OCI-LY7 (cell line): ENCODE data around the gene RAB20. TPM values are rescaled to one million over a fixed set of nuclear protein-coding genes. Genes with fewer than 3 reads are reported as not detected.

Experiments
- BruUV-seq: library from RNA; stranded (reverse); fragments of 400-500 nt; replicated peaks from 2 replicates; lab custom pipeline; 2021; lab: Mats Ljungman, UMichigan
- CTCF ChIA-PET: fragments of 300-600 bp; sonication (Branson Sonifier 250); formaldehyde crosslinking; loops from one replicate; lab custom pipeline; 2022; ENCODE audit warnings: antibody characterized with exemption; ENCODE audit not compliant: unreplicated experiment; lab: Charles Lee
- POLR2A ChIA-PET: fragments of 300-600 bp; sonication (Branson Sonifier 250); formaldehyde crosslinking; loops from one replicate; lab custom pipeline; 2022; ENCODE audit warnings: antibody characterized with exemption; lab: Charles Lee
- DNase-seq: peaks from one replicate; pipeline ENCODE4 v3.0.0-alpha.2; 2015; ENCODE audit warnings: low spot score
- H2AFZ ChIP-seq: fragments of 200-600 bp; sonication (generic), shearing (Covaris generic); 2 replicates; pipeline ENCODE4 v1.6.1; 2014; ENCODE audit warnings: mild to moderate bottlenecking, antibody characterized with exemption, low read length, moderate library complexity
- H3K27ac ChIP-seq: fragments of 200-600 bp; sonication (generic); 2 replicates; pipeline ENCODE4 v1.5.1; 2014; ENCODE audit warnings: mixed run types, low read depth, mild to moderate bottlenecking, moderate library complexity, low read length, inconsistent platforms; ENCODE audit not compliant: poor library complexity, severe bottlenecking
- H3K36me3 ChIP-seq: fragments of 200-600 bp; sonication (generic); 2 replicates; pipeline ENCODE4 v1.6.1; 2014; ENCODE audit warnings: mild to moderate bottlenecking, antibody characterized with exemption, low read length, moderate library complexity, mixed read lengths; ENCODE audit not compliant: insufficient read depth
- H3K4me1 ChIP-seq: fragments of 200-600 bp; sonication (generic); 2 replicates; pipeline ENCODE4 v1.5.1; 2014; ENCODE audit warnings: mild to moderate bottlenecking, low read length; ENCODE audit not compliant: insufficient read depth, poor library complexity, severe bottlenecking
- H3K4me2 ChIP-seq: fragments of 200-600 bp; sonication (generic); 2 replicates; pipeline ENCODE4 v1.6.1; 2014; ENCODE audit warnings: mild to moderate bottlenecking, low read length
- H3K4me3 ChIP-seq: fragments of 200-600 bp; sonication (generic); 2 replicates; pipeline ENCODE4 v1.5.1; 2014; ENCODE audit warnings: mild to moderate bottlenecking, low read depth, low read length; ENCODE audit not compliant: poor library complexity, severe bottlenecking
- H3K79me2 ChIP-seq: fragments of 200-600 bp; sonication (generic); 2 replicates; pipeline ENCODE4 v1.6.1; 2016; ENCODE audit warnings: low read depth, mild to moderate bottlenecking, low read length, moderate library complexity, mixed read lengths; ENCODE audit not compliant: insufficient read depth
- H3K9me2 ChIP-seq: fragments of 200-600 bp; sonication (generic); 2 replicates; pipeline ENCODE4 v1.6.1; 2016; ENCODE audit warnings: mild to moderate bottlenecking, low read length, mixed read lengths; ENCODE audit not compliant: insufficient read depth
- H3K9me3 ChIP-seq: fragments of 200-600 bp; sonication (generic); 2 replicates; pipeline ENCODE4 v1.6.1; 2014; ENCODE audit warnings: mild to moderate bottlenecking, mixed run types, low read length, mixed read lengths
- H4K20me1 ChIP-seq: fragments of 200-600 bp; sonication (generic); 2 replicates; pipeline ENCODE4 v1.6.1; 2014; ENCODE audit warnings: mild to moderate bottlenecking, antibody characterized with exemption, low read length, moderate library complexity, mixed read lengths; ENCODE audit not compliant: insufficient read depth
- CTCF ChIP-seq: fragments of 200-600 bp; sonication (generic); conservative IDR thresholded peaks from 2 replicates; pipeline ENCODE4 v1.5.1; 2014; ENCODE audit warnings: mild to moderate bottlenecking, antibody characterized with exemption, low read length, moderate library complexity, mixed read lengths
- EZH2phosphoT487 ChIP-seq: fragments of 200-600 bp; sonication (generic); IDR thresholded peaks from 2 replicates; pipeline ENCODE4 v1.6.1; 2018; ENCODE audit warnings: low read depth, borderline replicate concordance, mild to moderate bottlenecking, mixed run types, antibody characterized with exemption, low read length, moderate library complexity, mixed read lengths
- intact Hi-C: fragments of 100-400 bp; cut with micrococcal nuclease; formaldehyde crosslinking; loops from one replicate; pipeline ENCODE4 v1.10.0; 2022; ENCODE audit not compliant: unreplicated experiment
- total RNA-seq, 2 experiments: library from RNA; depleted of rRNA in 1 of 2; stranded (reverse); fragments of >200 nt in 1 of 2; shearing (Covaris generic) in 1 of 2; gene quantifications; 2 replicates each; pipeline ENCODE4 v1.2.3, GENCODE V29; 2014 to 2022

The RAB20 gene
- total RNA-seq, 2 experiments from 2014 or later = not detected

- Histone ChIP-seq H2AFZ (no peak overlapping the region), H3K27ac (no peak overlapping the region), H3K9me2 (no peaks in the 10 kb centered on the region), H3K79me2 (no peaks in the 10 kb centered on the region), H3K36me3 (no peaks in the 10 kb centered on the region), H3K9me3 (no peaks in the 10 kb centered on the region), H4K20me1 (no peaks in the 10 kb centered on the region), H3K4me2 (no peak overlapping the region), H3K4me3 (no peak overlapping the region), H3K4me1 (no peaks in the 10 kb centered on the region)
- POLR2A ChIA-PET = no interaction called here
- intact Hi-C loops = no loop called here
- BruUV-seq = no TSS peak
- CTCF ChIA-PET = no interaction called here
- DNase-seq = no peak
- TF ChIP-seq CTCF (no peak), EZH2phosphoT487 (no peak)
Observed at GRCh38 chr13:110518571-110518970, 43.0 kb downstream of the RAB20 start.

- H3K36me3 ChIP-seq = no peaks in the 10 kb centered on the region
- H3K79me2 ChIP-seq = no peaks in the 10 kb centered on the region
- intact Hi-C loops = no loop called here
- no peak overlapping the region for H3K4me3 ChIP-seq
- H3K4me2 ChIP-seq = no peak overlapping the region
- BruUV-seq = no TSS peak
- CTCF ChIA-PET = no interaction called here
- TF ChIP-seq EZH2phosphoT487 (no peak), CTCF (no peak)
- no peaks in the 10 kb centered on the region for H3K9me2 ChIP-seq
- no peak overlapping the region for H2AFZ ChIP-seq
- H3K9me3 ChIP-seq = no peaks in the 10 kb centered on the region
- POLR2A ChIA-PET = no interaction called here
- DNase-seq = no peak
- no peaks in the 10 kb centered on the region for H3K4me1 ChIP-seq
- no peak overlapping the region for H3K27ac ChIP-seq
- no peaks in the 10 kb centered on the region for H4K20me1 ChIP-seq
Observed at GRCh38 chr13:110518226-110518525, 43.3 kb downstream of the RAB20 start.

- Histone ChIP-seq H3K27ac (no peak overlapping the region), H3K9me3 (no peaks in the 10 kb centered on the region), H3K36me3 (no peaks in the 10 kb centered on the region), H3K4me2 (no peak overlapping the region), H4K20me1 (no peaks in the 10 kb centered on the region), H2AFZ (no peak overlapping the region), H3K9me2 (no peaks in the 10 kb centered on the region), H3K4me3 (no peak overlapping the region), H3K79me2 (no peaks in the 10 kb centered on the region), H3K4me1 (no peaks in the 10 kb centered on the region)
- intact Hi-C loops = no loop called here
- ChIA-PET CTCF (no interaction called here), POLR2A (no interaction called here)
- no TSS peak for BruUV-seq
- DNase-seq = no peak
- no peak for TF ChIP-seq EZH2phosphoT487
- no peak for TF ChIP-seq CTCF
Observed at GRCh38 chr13:110517505-110518225, 43.9 kb downstream of the RAB20 start.
